Measurements from ENCODE around the gene TIMM8B. TPM values are rescaled to one million over a fixed set of nuclear protein-coding genes. Genes with fewer than 3 reads are reported as not detected.
"Not testable (repeated sequence)": the region's sequence is repeated elsewhere in the genome, so short reads cannot be mapped to it uniquely, and the experiment has no call there.

TIMM8B gene
- total RNA-seq, 1 experiment from 2014 or later, result 147 TPM

DNA sequence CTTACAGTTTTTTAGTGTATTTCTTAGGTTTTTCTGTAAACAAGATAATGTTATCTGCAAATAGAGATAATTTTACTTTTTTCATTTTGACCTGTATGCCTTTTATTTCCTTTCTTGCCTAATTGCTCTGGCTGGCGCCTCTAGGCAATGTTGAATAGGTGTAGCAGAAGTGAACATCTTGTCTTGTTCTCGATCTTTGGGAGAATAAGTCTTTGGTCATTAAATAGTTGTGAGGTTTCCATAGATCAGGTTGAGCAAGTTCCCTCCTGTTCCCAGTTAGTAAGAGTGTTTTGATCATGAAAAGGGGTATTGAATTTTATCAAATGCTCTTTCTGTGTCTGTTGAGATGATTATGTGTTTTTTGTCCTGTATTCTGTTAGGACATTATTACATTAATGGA lies 36.8 kb downstream of the TIMM8B start:
- peaks cover 93% of the 10 kb centered on the region for H3K36me3 Mint-ChIP-seq (ENCODE audit: insufficient read depth, unreplicated experiment)
- peaks cover 4% of the 10 kb centered on the region for H3K36me3 ChIP-seq (ENCODE audit: control insufficient read depth, insufficient read depth, low read length)
- H3K9me3 Mint-ChIP-seq (ENCODE audit: unreplicated experiment), result no peaks in the 10 kb centered on the region
- ChIA-PET POLR2A (no interaction called here), CTCF (no interaction called here)
- H3K4me1 Mint-ChIP-seq (ENCODE audit: low read depth, unreplicated experiment), result no peaks in the 10 kb centered on the region
- no peak overlapping the region for H3K4me3 Mint-ChIP-seq (ENCODE audit: unreplicated experiment)
- H3K4me1 ChIP-seq, result no peaks in the 10 kb centered on the region
- intact Hi-C loops (cut with micrococcal nuclease; ENCODE audit: unreplicated experiment), result no loop called here
- peaks cover 5% of the 10 kb centered on the region; the same call in 1 of the 2 replicates for H3K9me3 ChIP-seq
- no peaks in the 10 kb centered on the region for H3K27me3 ChIP-seq (replicated peaks; ENCODE audit: control insufficient read depth, insufficient read depth, low read length)
- H3K27me3 Mint-ChIP-seq (ENCODE audit: insufficient read depth, unreplicated experiment), result no peaks in the 10 kb centered on the region
- TF ChIP-seq, protein P1, sequence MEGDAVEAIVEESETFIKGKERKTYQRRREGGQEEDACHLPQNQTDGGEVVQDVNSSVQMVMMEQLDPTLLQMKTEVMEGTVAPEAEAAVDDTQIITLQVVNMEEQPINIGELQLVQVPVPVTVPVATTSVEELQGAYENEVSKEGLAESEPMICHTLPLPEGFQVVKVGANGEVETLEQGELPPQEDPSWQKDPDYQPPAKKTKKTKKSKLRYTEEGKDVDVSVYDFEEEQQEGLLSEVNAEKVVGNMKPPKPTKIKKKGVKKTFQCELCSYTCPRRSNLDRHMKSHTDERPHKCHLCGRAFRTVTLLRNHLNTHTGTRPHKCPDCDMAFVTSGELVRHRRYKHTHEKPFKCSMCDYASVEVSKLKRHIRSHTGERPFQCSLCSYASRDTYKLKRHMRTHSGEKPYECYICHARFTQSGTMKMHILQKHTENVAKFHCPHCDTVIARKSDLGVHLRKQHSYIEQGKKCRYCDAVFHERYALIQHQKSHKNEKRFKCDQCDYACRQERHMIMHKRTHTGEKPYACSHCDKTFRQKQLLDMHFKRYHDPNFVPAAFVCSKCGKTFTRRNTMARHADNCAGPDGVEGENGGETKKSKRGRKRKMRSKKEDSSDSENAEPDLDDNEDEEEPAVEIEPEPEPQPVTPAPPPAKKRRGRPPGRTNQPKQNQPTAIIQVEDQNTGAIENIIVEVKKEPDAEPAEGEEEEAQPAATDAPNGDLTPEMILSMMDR (IDR thresholded peaks at IDR 0.05; ENCODE audit: insufficient read depth in 1 of 2, low read depth in 1 of 2, low read length in 1 of 2, severe bottlenecking in 1 of 2, unreplicated experiment in 1 of 2), result no peak
- no TSS peak for BruUV-seq (replicated peaks)
- H3K27ac Mint-ChIP-seq (ENCODE audit: unreplicated experiment), result no peak overlapping the region
- no peak overlapping the region for H3K4me3 ChIP-seq (ENCODE audit: low read depth, low read length)
- DNase-seq, result no peak

DNA sequence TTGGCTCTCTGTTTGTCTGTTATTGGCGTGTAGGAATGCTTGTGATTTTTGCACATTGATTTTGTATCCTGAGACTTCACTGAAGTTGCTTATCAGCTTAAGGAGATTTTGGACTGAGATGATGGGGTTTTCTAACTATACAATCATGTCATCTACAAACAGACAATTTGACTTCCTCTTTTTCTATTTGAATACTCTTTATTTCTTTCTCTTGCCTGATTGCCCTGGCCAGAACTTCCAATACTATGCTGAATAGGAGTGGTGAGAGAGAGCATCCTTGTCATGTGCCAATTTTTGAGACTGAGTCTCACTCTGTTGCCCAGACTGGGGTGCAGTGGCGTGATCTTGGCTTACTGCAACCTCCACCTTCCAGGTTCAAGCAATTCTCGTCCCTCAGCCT lies 38.3 kb downstream of the TIMM8B start:
- BruUV-seq (replicated peaks); POLR2A ChIA-PET; H3K4me1 ChIP-seq; H3K27ac Mint-ChIP-seq (ENCODE audit: unreplicated experiment); H3K4me3 Mint-ChIP-seq (ENCODE audit: unreplicated experiment); CTCF ChIA-PET; H3K4me1 Mint-ChIP-seq (ENCODE audit: low read depth, unreplicated experiment); H3K9me3 Mint-ChIP-seq (ENCODE audit: unreplicated experiment); H3K9me3 ChIP-seq; H3K4me3 ChIP-seq (ENCODE audit: low read depth, low read length); H3K27me3 Mint-ChIP-seq (ENCODE audit: insufficient read depth, unreplicated experiment); DNase-seq; H3K36me3 ChIP-seq (ENCODE audit: control insufficient read depth, insufficient read depth, low read length); H3K27me3 ChIP-seq (replicated peaks; ENCODE audit: control insufficient read depth, insufficient read depth, low read length); intact Hi-C loops (cut with micrococcal nuclease; ENCODE audit: unreplicated experiment): not testable (repeated sequence)
- H3K36me3 Mint-ChIP-seq (ENCODE audit: insufficient read depth, unreplicated experiment), result peaks cover 89% of the 10 kb centered on the region

DNA sequence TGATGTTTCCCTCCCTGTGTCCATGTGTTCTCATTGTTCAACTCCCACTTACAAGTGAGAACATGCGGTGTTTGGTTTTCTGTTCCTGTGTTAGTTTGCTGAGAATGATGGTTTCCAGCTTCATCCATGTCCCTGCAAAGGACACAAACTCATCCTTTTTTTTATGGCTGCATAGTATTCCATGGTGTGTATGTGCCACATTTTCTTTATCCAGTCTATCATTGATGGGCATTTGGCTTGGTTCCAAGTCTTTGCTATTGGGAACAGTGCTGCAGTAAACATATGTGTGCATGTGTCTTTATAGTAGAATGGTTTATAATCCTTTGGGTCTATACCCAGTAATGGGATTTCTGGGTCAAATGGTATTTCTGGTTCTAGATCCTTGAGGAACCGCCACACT lies 39.9 kb downstream of the TIMM8B start:
- POLR2A ChIA-PET; H3K27me3 Mint-ChIP-seq (ENCODE audit: insufficient read depth, unreplicated experiment); H3K4me1 Mint-ChIP-seq (ENCODE audit: low read depth, unreplicated experiment); H3K36me3 ChIP-seq (ENCODE audit: control insufficient read depth, insufficient read depth, low read length); H3K4me3 ChIP-seq (ENCODE audit: low read depth, low read length); CTCF ChIA-PET; H3K27ac Mint-ChIP-seq (ENCODE audit: unreplicated experiment); DNase-seq; intact Hi-C loops (cut with micrococcal nuclease; ENCODE audit: unreplicated experiment); H3K27me3 ChIP-seq (replicated peaks; ENCODE audit: control insufficient read depth, insufficient read depth, low read length); H3K9me3 ChIP-seq; BruUV-seq (replicated peaks); H3K4me3 Mint-ChIP-seq (ENCODE audit: unreplicated experiment); H3K4me1 ChIP-seq; H3K9me3 Mint-ChIP-seq (ENCODE audit: unreplicated experiment): not testable (repeated sequence)
- peaks cover 83% of the 10 kb centered on the region for H3K36me3 Mint-ChIP-seq (ENCODE audit: insufficient read depth, unreplicated experiment)

DNA sequence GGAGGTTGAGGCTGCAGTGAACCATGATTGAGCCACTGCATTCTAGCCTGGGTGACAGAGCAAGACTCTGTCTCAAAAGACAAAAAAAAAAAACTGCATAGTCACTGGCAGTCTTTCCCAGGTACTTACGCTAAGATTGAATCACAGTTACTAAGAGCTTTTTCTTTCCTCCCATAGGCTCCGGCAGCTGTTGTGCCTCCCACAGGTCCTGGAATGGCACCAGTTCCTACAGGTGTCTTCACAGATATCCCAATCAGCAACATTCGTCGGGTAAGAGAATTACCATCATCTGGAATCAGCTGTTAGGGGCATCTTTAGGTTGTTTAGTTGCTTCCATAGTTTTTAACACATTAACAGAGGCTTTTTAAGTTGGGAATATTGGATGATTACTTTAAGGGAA lies 41.6 kb downstream of the TIMM8B start:
- peaks cover 5% of the 10 kb centered on the region; the same call in 1 of the 2 replicates for H3K9me3 ChIP-seq
- TF ChIP-seq, protein P1 (IDR thresholded peaks at IDR 0.05; ENCODE audit: insufficient read depth in 1 of 2, low read depth in 1 of 2, low read length in 1 of 2, severe bottlenecking in 1 of 2, unreplicated experiment in 1 of 2), result no peak
- H3K27me3 ChIP-seq (replicated peaks; ENCODE audit: control insufficient read depth, insufficient read depth, low read length), result no peaks in the 10 kb centered on the region
- H3K36me3 ChIP-seq (ENCODE audit: control insufficient read depth, insufficient read depth, low read length), result peaks cover 10% of the 10 kb centered on the region
- no peak overlapping the region for H3K4me3 ChIP-seq (ENCODE audit: low read depth, low read length)
- H3K4me3 Mint-ChIP-seq (ENCODE audit: unreplicated experiment), result no peak overlapping the region
- intact Hi-C loops (cut with micrococcal nuclease; ENCODE audit: unreplicated experiment), result no loop called here
- H3K36me3 Mint-ChIP-seq (ENCODE audit: insufficient read depth, unreplicated experiment), result peaks cover 81% of the 10 kb centered on the region
- H3K27me3 Mint-ChIP-seq (ENCODE audit: insufficient read depth, unreplicated experiment), result no peaks in the 10 kb centered on the region
- H3K9me3 Mint-ChIP-seq (ENCODE audit: unreplicated experiment), result no peaks in the 10 kb centered on the region
- H3K27ac Mint-ChIP-seq (ENCODE audit: unreplicated experiment), result no peak overlapping the region
- ChIA-PET CTCF (no interaction called here), POLR2A (no interaction called here)
- H3K4me1 ChIP-seq, result no peaks in the 10 kb centered on the region
- H3K4me1 Mint-ChIP-seq (ENCODE audit: low read depth, unreplicated experiment), result peaks cover 19% of the 10 kb centered on the region
- no TSS peak for BruUV-seq (replicated peaks)
- DNase-seq, result no peak

All from Caco-2 (cell line).